ENCODE results near the gene CTXND2. TPM values are rescaled to one million over a fixed set of nuclear protein-coding genes. Genes with fewer than 3 reads are reported as not detected.
"Not testable (repeated sequence)": the region's sequence is repeated elsewhere in the genome, so short reads cannot be mapped to it uniquely, and the experiment has no call there.

Gene CTXND2
- total RNA-seq, 1 donor from 2014 or later, result not detected

DNA sequence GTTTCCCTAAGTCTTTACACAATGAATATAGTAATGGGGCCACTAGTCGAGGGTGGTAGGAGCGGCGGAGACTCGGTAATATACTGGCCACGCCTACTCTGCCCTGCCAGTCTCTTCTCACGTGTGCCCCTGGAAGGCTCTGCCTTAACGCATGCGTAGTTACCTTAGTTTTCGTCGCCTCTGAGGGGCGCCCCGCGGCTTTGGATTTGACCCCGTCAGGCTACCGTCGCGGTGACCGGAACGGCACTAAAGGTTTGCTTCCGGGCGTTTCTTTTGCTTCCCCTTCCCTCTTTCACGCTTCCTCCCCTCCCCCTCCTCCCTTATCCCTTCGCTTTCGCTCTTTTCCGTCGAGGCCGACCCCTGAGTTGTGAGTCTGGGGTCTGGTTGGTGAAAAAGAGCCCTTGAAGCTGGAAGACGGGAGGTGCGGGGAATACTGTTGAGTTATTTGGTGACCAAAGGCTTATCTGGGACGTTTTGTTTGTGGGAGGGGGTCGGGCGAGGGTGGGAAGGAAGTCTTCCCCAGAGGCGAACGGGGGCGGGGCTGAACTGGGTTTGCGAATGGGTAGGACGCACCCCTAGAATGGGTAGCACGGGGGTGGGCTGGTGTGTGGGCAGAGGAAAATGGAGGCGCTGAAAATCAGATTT, 39.3 kb downstream of the CTXND2 start, which contains the start of gene SETDB1:
SETDB1 (plus strand) TSS at position 267 of the 645 bp plus-strand sequence. CDS start 1,352 bp downstream, outside the sequence.
- Mint-ChIP-seq H3K27ac (ENCODE audit: unreplicated experiment) (peak within 1 kb of the TSS; percentile 100), H3K27me3 (ENCODE audit: low read depth) (no peaks in the 10 kb centered on the region), H3K36me3 (ENCODE audit: low read depth) (peaks cover 30% of the 10 kb centered on the region), H3K9me3 (no peaks in the 10 kb centered on the region), H3K4me1 (peaks cover 25% of the 10 kb centered on the region), H3K4me3 (peak within 1 kb of the TSS; percentile 100)
- no peak for TF ChIP-seq CTCF (conservative IDR thresholded peaks at IDR 0.05)
- peak; percentile 93 for DNase-seq (ENCODE audit: low read depth, low spot score)

DNA sequence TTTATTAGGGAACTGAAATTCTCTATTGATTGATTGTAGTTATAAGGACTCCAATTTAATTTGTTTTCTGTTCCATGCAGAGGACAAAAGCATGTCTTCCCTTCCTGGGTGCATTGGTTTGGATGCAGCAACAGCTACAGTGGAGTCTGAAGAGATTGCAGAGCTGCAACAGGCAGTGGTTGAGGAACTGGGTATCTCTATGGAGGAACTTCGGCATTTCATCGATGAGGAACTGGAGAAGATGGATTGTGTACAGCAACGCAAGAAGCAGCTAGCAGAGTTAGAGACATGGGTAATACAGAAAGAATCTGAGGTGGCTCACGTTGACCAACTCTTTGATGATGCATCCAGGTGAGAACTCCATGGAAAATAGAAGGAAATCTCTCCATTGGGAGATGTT, 40.7 kb downstream of the CTXND2 start:
- no peak overlapping the region for H3K27ac Mint-ChIP-seq (ENCODE audit: unreplicated experiment)
- no peaks in the 10 kb centered on the region for H3K27me3 Mint-ChIP-seq (ENCODE audit: low read depth)
- H3K4me3 Mint-ChIP-seq, result peak overlapping the region; percentile 100
- peaks cover 25% of the 10 kb centered on the region for H3K4me1 Mint-ChIP-seq
- peaks cover 3% of the 10 kb centered on the region for H3K9me3 Mint-ChIP-seq
- TF ChIP-seq CTCF (conservative IDR thresholded peaks at IDR 0.05), result no peak
- no peak for DNase-seq (ENCODE audit: low read depth, low spot score)
- H3K36me3 Mint-ChIP-seq (ENCODE audit: low read depth), result peaks cover 40% of the 10 kb centered on the region

- Mint-ChIP-seq H3K4me3 (peak overlapping the region; percentile 76), H3K9me3 (peaks cover 3% of the 10 kb centered on the region), H3K27ac (ENCODE audit: unreplicated experiment) (no peak overlapping the region), H3K36me3 (ENCODE audit: low read depth) (peaks cover 42% of the 10 kb centered on the region), H3K27me3 (ENCODE audit: low read depth) (no peaks in the 10 kb centered on the region), H3K4me1 (peaks cover 25% of the 10 kb centered on the region)
- no peak for TF ChIP-seq CTCF (conservative IDR thresholded peaks at IDR 0.05)
- DNase-seq (ENCODE audit: low read depth, low spot score), result no peak
These were observed 41.4 kb downstream of the CTXND2 start for GRCh38 chr1:150928286-150928685.

DNA sequence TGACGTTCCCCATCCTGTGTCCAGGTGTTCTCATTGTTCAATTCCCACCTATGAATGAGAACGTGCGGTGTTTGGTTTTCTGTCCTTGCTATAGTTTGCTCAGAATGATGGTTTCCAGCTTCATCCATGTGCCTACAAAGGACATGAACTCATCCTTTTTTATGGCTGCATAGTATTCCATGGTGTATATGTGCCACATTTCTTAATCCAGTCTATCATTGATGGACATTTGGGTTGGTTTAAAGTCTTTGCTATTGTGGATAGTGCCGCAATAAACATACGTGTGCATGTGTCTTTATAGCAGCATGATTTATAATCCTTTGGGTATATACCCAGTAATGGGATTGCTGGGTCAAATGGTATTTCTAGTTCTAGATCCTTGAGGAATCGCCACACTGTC, 41.8 kb downstream of the CTXND2 start:
- H3K27me3 Mint-ChIP-seq (ENCODE audit: low read depth); H3K4me3 Mint-ChIP-seq; H3K27ac Mint-ChIP-seq (ENCODE audit: unreplicated experiment); H3K9me3 Mint-ChIP-seq; DNase-seq (ENCODE audit: low read depth, low spot score): not testable (repeated sequence)
- H3K4me1 Mint-ChIP-seq, result peaks cover 25% of the 10 kb centered on the region
- peaks cover 42% of the 10 kb centered on the region for H3K36me3 Mint-ChIP-seq (ENCODE audit: low read depth)

GRCh38 chr1:150931773-150932172, 44.8 kb downstream of the CTXND2 start:
- no peak for DNase-seq (ENCODE audit: low read depth, low spot score)
- H3K9me3 Mint-ChIP-seq, result peaks cover 3% of the 10 kb centered on the region
- H3K27me3 Mint-ChIP-seq (ENCODE audit: low read depth), result no peaks in the 10 kb centered on the region
- no peak overlapping the region for H3K27ac Mint-ChIP-seq (ENCODE audit: unreplicated experiment)
- no peak for TF ChIP-seq CTCF (conservative IDR thresholded peaks at IDR 0.05)
- peaks cover 12% of the 10 kb centered on the region for H3K4me1 Mint-ChIP-seq
- peaks cover 51% of the 10 kb centered on the region for H3K36me3 Mint-ChIP-seq (ENCODE audit: low read depth)
- peak overlapping the region; percentile 28 for H3K4me3 Mint-ChIP-seq

DNA sequence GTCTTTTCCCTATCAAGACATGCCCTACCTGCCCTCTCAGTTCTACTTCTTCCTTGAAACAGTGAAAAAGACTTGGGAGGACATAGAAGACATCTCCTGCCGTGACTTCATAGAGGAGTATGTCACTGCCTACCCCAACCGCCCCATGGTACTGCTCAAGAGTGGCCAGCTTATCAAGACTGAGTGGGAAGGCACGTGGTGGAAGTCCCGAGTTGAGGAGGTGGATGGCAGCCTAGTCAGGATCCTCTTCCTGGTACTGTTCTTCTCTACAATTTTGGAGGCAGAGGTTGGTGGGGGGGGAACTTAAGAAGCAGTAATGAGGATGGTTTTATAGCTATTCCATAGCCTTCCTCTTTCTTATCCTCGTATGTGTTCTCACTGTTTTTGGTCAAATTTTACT, 57.9 kb downstream of the CTXND2 start:
- H3K27me3 Mint-ChIP-seq (ENCODE audit: low read depth), result no peaks in the 10 kb centered on the region
- no peak overlapping the region for H3K27ac Mint-ChIP-seq (ENCODE audit: unreplicated experiment)
- TF ChIP-seq CTCF (conservative IDR thresholded peaks at IDR 0.05), result no peak
- no peak overlapping the region for H3K4me3 Mint-ChIP-seq
- H3K4me1 Mint-ChIP-seq, result no peaks in the 10 kb centered on the region
- peaks cover 29% of the 10 kb centered on the region for H3K36me3 Mint-ChIP-seq (ENCODE audit: low read depth)
- no peak for DNase-seq (ENCODE audit: low read depth, low spot score)
- H3K9me3 Mint-ChIP-seq, result no peaks in the 10 kb centered on the region
